Stomach smooth muscle (tissue), 2 donors: ENCODE measurements around the gene TBC1D14.
"Not testable (repeated sequence)": the region's sequence is repeated elsewhere in the genome, so short reads cannot be mapped to it uniquely, and the experiment has no call there.

Source experiments
- H3K27ac ChIP-seq: one replicate; pipeline ENCODE4 v1.7.0; 2013; ENCODE audit warnings: mild to moderate bottlenecking, low read length, inconsistent platforms
- H3K27me3 ChIP-seq, 2 donors: one replicate each; pipeline ENCODE4 v1.7.0; 2013; ENCODE audit warnings: low read length in 2 of 2; ENCODE audit not compliant: insufficient read depth in 2 of 2, control insufficient read depth in 1 of 2
- H3K36me3 ChIP-seq, 2 donors: one replicate each; pipeline ENCODE4 v1.7.0; 2013; ENCODE audit warnings: low read length in 2 of 2; ENCODE audit not compliant: control insufficient read depth in 2 of 2, insufficient read depth in 2 of 2
- H3K4me1 ChIP-seq: one replicate; pipeline ENCODE4 v1.7.0; 2013; ENCODE audit warnings: low read length; ENCODE audit not compliant: control insufficient read depth, insufficient read depth
- H3K4me3 ChIP-seq, 2 donors: one replicate each; pipeline ENCODE4 v1.7.0; 2013; ENCODE audit warnings: low read length in 2 of 2
- H3K9ac ChIP-seq, 2 donors: one replicate each; pipeline ENCODE4 v1.7.0; 2013; ENCODE audit warnings: low read length in 2 of 2, mild to moderate bottlenecking in 1 of 2
- H3K9me3 ChIP-seq, 2 donors: one replicate each; pipeline ENCODE4 v1.7.0; 2013; ENCODE audit warnings: low read length in 2 of 2; ENCODE audit not compliant: control insufficient read depth in 2 of 2
- donor health status: healthy.
- donor health status: Pancreatic carcinoma.

TBC1D14 gene

GRCh38 chr4:6900956-6901355 lies 8.7 kb upstream of the TBC1D14 start:
- Histone ChIP-seq H3K27me3 (peaks cover 0 to 2% of the 10 kb centered on the region in 2 donors), H3K9ac (no peak overlapping the region), H3K9me3 (no peaks in the 10 kb centered on the region), H3K36me3 (no peaks in the 10 kb centered on the region), H3K27ac (no peak overlapping the region), H3K4me3 (no peak overlapping the region), H3K4me1 (no peaks in the 10 kb centered on the region)

DNA sequence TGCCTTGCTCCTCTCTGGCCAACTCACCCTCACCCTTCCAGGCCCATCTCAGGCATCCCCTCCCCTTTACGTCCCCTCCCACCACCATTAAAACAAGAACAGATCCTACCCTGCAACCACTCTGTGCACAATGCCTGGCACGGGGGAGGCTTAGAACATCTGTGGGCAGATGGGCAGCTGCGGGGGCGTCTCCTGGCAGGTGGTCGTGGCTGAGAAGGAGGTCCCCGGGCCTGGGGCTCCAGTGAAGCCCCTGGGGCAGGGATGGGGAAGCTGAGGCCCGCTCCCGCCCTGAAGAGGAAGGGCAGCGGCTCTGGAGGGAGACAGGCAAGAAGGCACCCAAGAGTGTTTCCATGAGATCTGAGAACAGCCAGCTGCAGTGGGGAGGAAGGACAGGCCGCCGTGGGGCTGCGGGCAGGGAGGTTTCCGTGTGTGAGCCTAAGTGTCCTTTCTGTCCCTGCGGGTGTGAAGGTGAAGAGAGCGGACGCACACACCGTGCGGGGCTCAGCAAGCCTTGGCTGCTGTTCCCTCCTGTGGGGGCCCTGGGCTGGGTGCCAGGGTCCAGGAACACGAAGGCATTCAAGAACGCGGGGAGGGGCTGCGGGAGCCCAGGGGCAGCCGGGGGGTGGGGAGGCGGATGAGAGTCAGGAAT lies 7.8 kb upstream of the TBC1D14 start:
- H3K27ac ChIP-seq = no peak overlapping the region
- H3K4me1 ChIP-seq = no peaks in the 10 kb centered on the region
- H3K9me3 ChIP-seq = no peaks in the 10 kb centered on the region
- no peaks in the 10 kb centered on the region for H3K36me3 ChIP-seq
- H3K9ac ChIP-seq = no peak overlapping the region
- peaks cover 0 to 2% of the 10 kb centered on the region in 2 donors for H3K27me3 ChIP-seq
- no peak overlapping the region for H3K4me3 ChIP-seq

GRCh38 chr4:6902318-6903042 lies 7.1 kb upstream of the TBC1D14 start:
- Histone ChIP-seq H3K9me3 (no peaks in the 10 kb centered on the region), H3K27ac (no peak overlapping the region), H3K4me3 (no peak overlapping the region), H3K27me3 (peaks cover 2 to 3% of the 10 kb centered on the region in 2 donors), H3K4me1 (peaks cover under 1% of the 10 kb centered on the region), H3K36me3 (no peaks in the 10 kb centered on the region), H3K9ac (no peak overlapping the region)

DNA sequence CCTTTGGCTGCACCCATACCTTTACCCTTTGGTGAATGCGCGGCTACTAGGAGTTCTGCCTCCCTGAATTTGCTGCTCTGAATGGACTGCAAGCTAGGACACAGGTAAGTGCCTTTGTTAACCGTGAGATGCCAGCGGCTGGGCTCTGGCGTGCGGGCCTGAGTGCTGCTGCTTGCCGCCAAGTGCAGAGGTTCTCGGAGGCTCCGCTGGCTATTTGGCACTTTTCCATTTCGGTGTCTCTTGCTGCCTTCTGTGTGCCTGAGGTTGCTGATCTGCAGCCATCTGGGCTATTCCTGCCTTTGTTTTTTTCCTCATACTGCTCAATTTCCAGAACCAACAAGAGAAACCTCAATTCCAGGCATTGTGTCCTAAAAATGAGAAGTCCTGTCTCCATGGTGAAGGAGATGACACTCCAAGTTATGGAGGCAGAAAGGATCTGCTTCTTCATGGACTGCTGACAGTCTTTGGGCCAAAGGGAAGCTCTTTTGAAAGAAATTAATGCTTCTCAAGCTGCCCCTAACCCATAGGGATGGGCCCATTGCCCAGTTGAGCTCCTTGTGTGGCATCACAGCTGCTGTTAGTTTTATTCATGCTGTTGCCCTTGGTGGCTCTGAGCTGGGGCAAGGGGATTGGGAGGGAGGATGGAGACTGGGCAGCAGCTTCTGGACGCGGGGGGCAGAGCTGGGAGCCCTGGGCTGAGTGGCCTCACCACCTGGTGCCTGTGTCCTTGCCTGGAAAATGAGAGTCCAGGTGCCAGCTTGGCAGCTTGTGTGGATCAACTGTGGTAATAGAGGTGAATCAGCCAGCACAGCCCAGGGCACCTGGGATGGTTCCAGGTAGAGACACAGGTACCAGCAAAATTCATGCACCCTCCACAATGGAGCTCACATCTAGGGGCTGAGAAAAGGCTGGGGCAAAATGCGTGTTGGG lies 3.8 kb upstream of the TBC1D14 start:
- Histone ChIP-seq H3K27me3 (peaks cover 2 to 3% of the 10 kb centered on the region in 2 donors), H3K4me3 (no peak overlapping the region), H3K27ac (no peak overlapping the region), H3K9me3 (no peaks in the 10 kb centered on the region), H3K36me3 (no peaks in the 10 kb centered on the region), H3K4me1 (peaks cover 21% of the 10 kb centered on the region), H3K9ac (no peak overlapping the region)

GRCh38 chr4:6906486-6906885 lies 3.1 kb upstream of the TBC1D14 start:
- not testable (repeated sequence) for H3K27ac ChIP-seq, H3K27me3 ChIP-seq, H3K4me3 ChIP-seq, H3K9ac ChIP-seq, H3K36me3 ChIP-seq, H3K9me3 ChIP-seq
- peaks cover 27% of the 10 kb centered on the region for H3K4me1 ChIP-seq

DNA sequence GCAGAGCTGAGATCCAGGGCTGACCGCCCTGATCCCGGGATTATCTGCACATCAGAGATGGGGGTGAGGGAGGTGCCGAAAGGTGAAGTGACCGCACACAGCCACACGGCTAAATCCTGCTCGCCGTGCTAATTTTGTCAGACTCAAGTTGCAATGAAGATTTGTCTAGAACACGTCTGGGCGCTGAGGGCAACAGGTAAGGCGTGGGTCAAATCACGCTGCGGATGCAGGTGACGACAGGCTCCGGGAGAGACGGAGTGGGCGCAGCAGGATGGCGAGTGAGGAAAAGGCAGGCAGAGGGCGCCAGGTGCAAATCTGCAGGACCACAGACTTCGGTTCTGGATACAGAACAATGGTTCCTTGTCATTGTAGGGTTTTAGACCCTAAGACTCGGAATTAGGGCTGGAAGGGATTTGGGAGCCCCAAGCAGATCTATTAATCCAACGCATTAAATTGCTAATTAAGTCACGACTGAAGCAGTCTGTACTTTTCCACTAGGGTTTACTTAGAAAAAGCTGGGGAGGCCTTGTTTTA lies 1.9 kb upstream of the TBC1D14 start:
- Histone ChIP-seq H3K27ac (no peak overlapping the region), H3K9ac (no peak overlapping the region), H3K4me3 (no peak overlapping the region), H3K36me3 (no peaks in the 10 kb centered on the region), H3K9me3 (no peaks in the 10 kb centered on the region), H3K4me1 (peaks cover 33% of the 10 kb centered on the region), H3K27me3 (peaks cover 2 to 3% of the 10 kb centered on the region in 2 donors)

GRCh38 chr4:6908432-6909112 lies 1.1 kb upstream of the TBC1D14 start:
- Histone ChIP-seq H3K4me3 (peak overlapping the region; percentile 60 to 85), H3K27me3 (peaks cover 2 to 3% of the 10 kb centered on the region in 2 donors), H3K4me1 (peaks cover 33% of the 10 kb centered on the region), H3K9ac (peak overlapping the region; percentile 74 to 86), H3K9me3 (no peaks in the 10 kb centered on the region), H3K36me3 (no peaks in the 10 kb centered on the region), H3K27ac (peak overlapping the region; percentile 89)

GRCh38 chr4:6909970-6910339 lies 329 bp downstream of the TBC1D14 start:
- Histone ChIP-seq H3K27me3 (peaks cover 2 to 3% of the 10 kb centered on the region in 2 donors), H3K9ac (peak overlapping the region; percentile 68 to 75), H3K4me1 (peaks cover 33% of the 10 kb centered on the region), H3K36me3 (no peaks in the 10 kb centered on the region), H3K4me3 (peak overlapping the region; percentile 60 to 85), H3K9me3 (no peaks in the 10 kb centered on the region), H3K27ac (no peak overlapping the region)

DNA sequence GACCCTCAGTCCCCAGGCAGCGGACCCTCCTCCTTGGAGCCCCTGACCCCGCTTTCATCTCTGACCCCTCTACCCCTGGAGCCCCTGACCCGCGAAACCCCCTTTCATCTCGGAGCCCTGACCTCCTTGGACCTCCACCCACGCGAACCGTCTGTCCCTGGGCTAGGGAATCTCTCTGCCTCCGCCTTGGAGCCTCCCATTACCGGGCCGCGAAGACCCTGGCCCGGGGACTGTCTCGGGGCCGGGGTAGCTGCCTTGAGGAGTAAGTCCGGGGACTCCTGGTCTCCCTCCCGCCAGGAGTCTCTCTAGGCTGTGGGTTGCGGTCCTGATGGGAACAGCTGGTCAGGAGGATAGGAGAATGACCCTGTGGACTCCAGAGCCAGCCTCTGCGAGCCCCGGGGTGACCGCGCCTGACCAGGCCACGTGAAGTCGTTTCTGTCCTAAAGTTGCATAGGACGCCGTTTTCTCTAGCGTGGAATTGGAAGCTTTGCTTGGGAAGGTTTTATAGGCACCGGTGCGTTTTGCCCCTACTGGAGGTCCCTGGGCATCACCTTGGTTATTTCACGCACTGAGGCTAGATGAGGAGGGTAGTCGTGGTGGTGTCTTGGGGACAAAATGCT lies 824 bp downstream of the TBC1D14 start:
- H3K9ac ChIP-seq = peak overlapping the region; percentile 68 to 75

More for the DNA sequence above, 824 bp downstream of the TBC1D14 start:
- Histone ChIP-seq H3K4me3 (peak overlapping the region; percentile 60 to 85), H3K27ac (no peak overlapping the region), H3K36me3 (no peaks in the 10 kb centered on the region), H3K4me1 (peaks cover 33% of the 10 kb centered on the region), H3K9me3 (no peaks in the 10 kb centered on the region), H3K27me3 (peaks cover 2 to 3% of the 10 kb centered on the region in 2 donors)
